ENCODE results near the gene NFIX. TPM values are rescaled to one million over a fixed set of nuclear protein-coding genes. Genes with fewer than 3 reads are reported as not detected.
A peak's percentile ranks its signal among the peaks of the same experiment; 100 is the strongest.

NFIX gene
- total and polyA plus RNA-seq, 2 of the 13 experiments (the other 11 are each of a cell fraction or from before 2014, with no cell fraction given), result 3.4 to 5.4 TPM

DNA sequence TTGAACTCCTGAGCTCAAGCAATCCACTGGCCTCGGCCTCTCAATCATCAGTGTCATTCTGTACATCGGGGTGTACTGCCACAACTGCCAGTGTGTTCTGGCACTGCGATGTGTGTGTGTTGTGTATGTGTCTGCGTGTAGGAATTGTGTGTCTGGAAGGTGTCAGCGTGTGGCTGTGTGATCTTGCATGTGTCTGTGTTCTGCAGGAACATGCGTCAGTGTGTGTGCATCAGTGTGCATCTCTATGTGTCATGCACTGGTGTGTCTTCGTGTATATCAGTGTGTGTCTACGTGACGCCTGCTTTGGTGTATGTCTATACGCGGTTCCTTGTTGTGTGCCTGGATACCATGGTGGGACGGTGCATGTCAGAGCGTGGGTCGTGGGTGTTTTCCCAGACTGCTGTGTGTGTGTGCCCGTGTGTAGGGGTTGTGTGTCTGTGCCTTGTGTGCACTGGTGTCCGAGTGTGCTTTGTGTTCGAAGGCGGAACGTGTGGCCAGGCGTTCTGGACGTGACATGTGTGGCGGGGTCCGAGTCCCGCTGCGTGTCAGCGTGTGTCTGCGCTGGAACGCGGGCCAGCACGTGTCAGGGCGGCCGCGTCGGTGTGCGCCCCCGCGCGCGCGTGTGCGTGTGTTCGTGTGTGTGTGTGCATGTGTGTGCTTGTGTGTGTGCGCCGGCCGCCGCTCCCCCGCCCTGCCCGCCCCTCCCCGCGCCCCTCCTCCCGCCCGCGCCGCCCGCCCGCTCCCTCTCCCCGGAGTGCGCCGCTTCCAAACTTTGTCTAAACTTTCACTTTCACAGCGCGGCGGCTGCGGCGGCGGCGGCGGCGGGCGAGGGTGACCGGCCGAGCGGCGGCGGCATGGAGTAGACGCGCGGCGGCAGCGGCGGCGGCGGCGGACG, at the start of gene NFIX (continued):
- TF ChIP-seq MAZ (IDR thresholded peaks at IDR 0.05; ENCODE audit: borderline replicate concordance, low read depth, low read length) (no peak), MAZ (CRISPR knock-in tag; IDR thresholded peaks at IDR 0.05; ENCODE audit: low read depth) (peak; percentile 53; the same call in 1 of the 2 replicates), MIER3 (CRISPR knock-in tag; IDR thresholded peaks at IDR 0.05; ENCODE audit: borderline replicate concordance) (no peak), ZNF350 (CRISPR knock-in tag; IDR thresholded peaks at IDR 0.05; ENCODE audit: borderline replicate concordance, low read depth) (no peak), FOXP4 (CRISPR knock-in tag; IDR thresholded peaks at IDR 0.05) (no peak), MXD1 (CRISPR knock-in tag; IDR thresholded peaks at IDR 0.05) (0 out of 2 replicates have a peak, but pooled peaks have one; percentile 41), ZNF207 (IDR thresholded peaks at IDR 0.05; ENCODE audit: borderline replicate concordance) (no peak), ZNF256 (CRISPR knock-in tag; conservative IDR thresholded peaks at IDR 0.05) (no peak), ZNF251 (CRISPR knock-in tag; IDR thresholded peaks at IDR 0.05) (no peak), ELK4 (CRISPR knock-in tag; IDR thresholded peaks at IDR 0.05; ENCODE audit: borderline replicate concordance) (no peak), JUN (CRISPR knock-in tag; IDR thresholded peaks at IDR 0.05) (no peak), ZNF639 (CRISPR knock-in tag; conservative IDR thresholded peaks at IDR 0.05) (no peak)
- TF ChIP-seq, protein P1, sequence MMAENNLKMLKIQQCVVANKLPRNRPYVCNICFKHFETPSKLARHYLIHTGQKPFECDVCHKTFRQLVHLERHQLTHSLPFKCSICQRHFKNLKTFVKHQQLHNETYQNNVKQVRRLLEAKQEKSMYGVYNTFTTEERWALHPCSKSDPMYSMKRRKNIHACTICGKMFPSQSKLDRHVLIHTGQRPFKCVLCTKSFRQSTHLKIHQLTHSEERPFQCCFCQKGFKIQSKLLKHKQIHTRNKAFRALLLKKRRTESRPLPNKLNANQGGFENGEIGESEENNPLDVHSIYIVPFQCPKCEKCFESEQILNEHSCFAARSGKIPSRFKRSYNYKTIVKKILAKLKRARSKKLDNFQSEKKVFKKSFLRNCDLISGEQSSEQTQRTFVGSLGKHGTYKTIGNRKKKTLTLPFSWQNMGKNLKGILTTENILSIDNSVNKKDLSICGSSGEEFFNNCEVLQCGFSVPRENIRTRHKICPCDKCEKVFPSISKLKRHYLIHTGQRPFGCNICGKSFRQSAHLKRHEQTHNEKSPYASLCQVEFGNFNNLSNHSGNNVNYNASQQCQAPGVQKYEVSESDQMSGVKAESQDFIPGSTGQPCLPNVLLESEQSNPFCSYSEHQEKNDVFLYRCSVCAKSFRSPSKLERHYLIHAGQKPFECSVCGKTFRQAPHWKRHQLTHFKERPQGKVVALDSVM (CRISPR knock-in tag; IDR thresholded peaks at IDR 0.05), result no peak
- TF ChIP-seq, protein P2, sequence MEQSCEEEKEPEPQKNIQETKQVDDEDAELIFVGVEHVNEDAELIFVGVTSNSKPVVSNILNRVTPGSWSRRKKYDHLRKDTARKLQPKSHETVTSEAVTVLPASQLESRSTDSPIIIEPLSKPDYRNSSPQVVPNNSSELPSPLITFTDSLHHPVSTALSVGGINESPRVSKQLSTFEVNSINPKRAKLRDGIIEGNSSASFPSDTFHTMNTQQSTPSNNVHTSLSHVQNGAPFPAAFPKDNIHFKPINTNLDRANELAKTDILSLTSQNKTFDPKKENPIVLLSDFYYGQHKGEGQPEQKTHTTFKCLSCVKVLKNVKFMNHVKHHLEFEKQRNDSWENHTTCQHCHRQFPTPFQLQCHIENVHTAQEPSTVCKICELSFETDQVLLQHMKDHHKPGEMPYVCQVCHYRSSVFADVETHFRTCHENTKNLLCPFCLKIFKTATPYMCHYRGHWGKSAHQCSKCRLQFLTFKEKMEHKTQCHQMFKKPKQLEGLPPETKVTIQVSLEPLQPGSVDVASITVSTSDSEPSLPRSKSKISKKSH (CRISPR knock-in tag; IDR thresholded peaks at IDR 0.05; ENCODE audit: borderline replicate concordance), result peak; percentile 68; the same call in 1 of the 2 replicates
- TF ChIP-seq, protein P3, sequence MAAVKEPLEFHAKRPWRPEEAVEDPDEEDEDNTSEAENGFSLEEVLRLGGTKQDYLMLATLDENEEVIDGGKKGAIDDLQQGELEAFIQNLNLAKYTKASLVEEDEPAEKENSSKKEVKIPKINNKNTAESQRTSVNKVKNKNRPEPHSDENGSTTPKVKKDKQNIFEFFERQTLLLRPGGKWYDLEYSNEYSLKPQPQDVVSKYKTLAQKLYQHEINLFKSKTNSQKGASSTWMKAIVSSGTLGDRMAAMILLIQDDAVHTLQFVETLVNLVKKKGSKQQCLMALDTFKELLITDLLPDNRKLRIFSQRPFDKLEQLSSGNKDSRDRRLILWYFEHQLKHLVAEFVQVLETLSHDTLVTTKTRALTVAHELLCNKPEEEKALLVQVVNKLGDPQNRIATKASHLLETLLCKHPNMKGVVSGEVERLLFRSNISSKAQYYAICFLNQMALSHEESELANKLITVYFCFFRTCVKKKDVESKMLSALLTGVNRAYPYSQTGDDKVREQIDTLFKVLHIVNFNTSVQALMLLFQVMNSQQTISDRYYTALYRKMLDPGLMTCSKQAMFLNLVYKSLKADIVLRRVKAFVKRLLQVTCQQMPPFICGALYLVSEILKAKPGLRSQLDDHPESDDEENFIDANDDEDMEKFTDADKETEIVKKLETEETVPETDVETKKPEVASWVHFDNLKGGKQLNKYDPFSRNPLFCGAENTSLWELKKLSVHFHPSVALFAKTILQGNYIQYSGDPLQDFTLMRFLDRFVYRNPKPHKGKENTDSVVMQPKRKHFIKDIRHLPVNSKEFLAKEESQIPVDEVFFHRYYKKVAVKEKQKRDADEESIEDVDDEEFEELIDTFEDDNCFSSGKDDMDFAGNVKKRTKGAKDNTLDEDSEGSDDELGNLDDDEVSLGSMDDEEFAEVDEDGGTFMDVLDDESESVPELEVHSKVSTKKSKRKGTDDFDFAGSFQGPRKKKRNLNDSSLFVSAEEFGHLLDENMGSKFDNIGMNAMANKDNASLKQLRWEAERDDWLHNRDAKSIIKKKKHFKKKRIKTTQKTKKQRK (IDR thresholded peaks at IDR 0.05; ENCODE audit: low read length), result no peak
